ENCODE measurements around the gene DOCK10.
"Not testable (repeated sequence)": the region's sequence is repeated elsewhere in the genome, so short reads cannot be mapped to it uniquely, and the experiment has no call there.

Gene DOCK10

GRCh38 chr2:224943601-224944041 lies 98.6 kb downstream of the DOCK10 start:
- peak in 1 of 2 experiments; percentile 51 for DNase-seq

GRCh38 chr2:224941960-224942359 lies 100.3 kb downstream of the DOCK10 start:
- no peak for DNase-seq

GRCh38 chr2:224940618-224941017 lies 101.7 kb downstream of the DOCK10 start:
- no peak for DNase-seq

GRCh38 chr2:224938651-224939182 lies 103.6 kb downstream of the DOCK10 start:
- no peak for DNase-seq

GRCh38 chr2:224937887-224938286 lies 104.4 kb downstream of the DOCK10 start:
- no peak for DNase-seq

GRCh38 chr2:224934526-224935188 lies 107.6 kb downstream of the DOCK10 start:
- DNase-seq = no peak

- no peak for DNase-seq
Observed at GRCh38 chr2:224933431-224933830, 108.8 kb downstream of the DOCK10 start.

- DNase-seq = no peak
Observed at GRCh38 chr2:224932522-224932921, 109.7 kb downstream of the DOCK10 start.

- no peak for DNase-seq
Observed at GRCh38 chr2:224931956-224932355, 110.3 kb downstream of the DOCK10 start.

- no peak for DNase-seq
Observed at GRCh38 chr2:224930990-224931389, 111.3 kb downstream of the DOCK10 start.

- DNase-seq = no peak
Observed at GRCh38 chr2:224930124-224930523, 112.1 kb downstream of the DOCK10 start.

- DNase-seq = no peak
Observed at GRCh38 chr2:224929512-224929911, 112.8 kb downstream of the DOCK10 start.

- DNase-seq = peak in 1 of 2 experiments; percentile 67
Observed at GRCh38 chr2:224927646-224928173, 114.6 kb downstream of the DOCK10 start.

GRCh38 chr2:224927011-224927410 lies 115.3 kb downstream of the DOCK10 start:
- no peak for DNase-seq

GRCh38 chr2:224925810-224926100 lies 116.5 kb downstream of the DOCK10 start:
- no peak for DNase-seq

- DNase-seq = no peak
Observed at GRCh38 chr2:224925061-224925809, 117.0 kb downstream of the DOCK10 start.

GRCh38 chr2:224924631-224925030 lies 117.6 kb downstream of the DOCK10 start:
- no peak for DNase-seq

GRCh38 chr2:224922142-224922727 lies 120.0 kb downstream of the DOCK10 start:
- DNase-seq = no peak

- DNase-seq = no peak
Observed at GRCh38 chr2:224919472-224920110, 122.7 kb downstream of the DOCK10 start.

- DNase-seq = no peak
Observed at GRCh38 chr2:224918626-224919471, 123.4 kb downstream of the DOCK10 start.

GRCh38 chr2:224917246-224917645 lies 125.0 kb downstream of the DOCK10 start:
- DNase-seq = not testable (repeated sequence)

- no peak for DNase-seq
Observed at GRCh38 chr2:224915136-224915535, 127.1 kb downstream of the DOCK10 start.

Measured in stimulated activated CD4-positive, alpha-beta T cell treated with anti-CD3 and anti-CD28 coated beads, Interleukin-4, amount 100 ng/mL, for 4 hours (primary cell).